IPS-20b (cell line): Measurements from ENCODE around the gene ARHGAP26.

Experiments used
- H3K27ac ChIP-seq: one replicate; pipeline ENCODE4 v1.5.1; 2013; ENCODE audit warnings: low read length
- H3K27me3 ChIP-seq: 2 replicates; pipeline ENCODE4 v1.6.1; 2013; ENCODE audit warnings: mild to moderate bottlenecking, low read length, inconsistent platforms; ENCODE audit not compliant: insufficient read depth
- H3K36me3 ChIP-seq: 2 replicates; pipeline ENCODE4 v1.6.1; 2013; ENCODE audit warnings: low read depth, mild to moderate bottlenecking, inconsistent platforms, low read length, moderate library complexity; ENCODE audit not compliant: insufficient read depth
- H3K4me1 ChIP-seq: 2 replicates; pipeline ENCODE4 v1.6.1; 2013; ENCODE audit warnings: mild to moderate bottlenecking, control low read depth, inconsistent platforms, low read length, moderate library complexity; ENCODE audit not compliant: insufficient read depth
- H3K4me3 ChIP-seq: 2 replicates; pipeline ENCODE4 v1.5.1; 2013; ENCODE audit warnings: mild to moderate bottlenecking, low read length, inconsistent platforms
- H3K9ac ChIP-seq: 2 replicates; pipeline ENCODE4 v1.6.1; 2013; ENCODE audit warnings: low read depth, mild to moderate bottlenecking, inconsistent platforms, low read length, moderate library complexity
- H3K9me3 ChIP-seq: 2 replicates; pipeline ENCODE4 v1.6.1; 2013; ENCODE audit warnings: mild to moderate bottlenecking, low read depth, low read length, inconsistent platforms; ENCODE audit not compliant: insufficient read depth

The ARHGAP26 gene, protein sequence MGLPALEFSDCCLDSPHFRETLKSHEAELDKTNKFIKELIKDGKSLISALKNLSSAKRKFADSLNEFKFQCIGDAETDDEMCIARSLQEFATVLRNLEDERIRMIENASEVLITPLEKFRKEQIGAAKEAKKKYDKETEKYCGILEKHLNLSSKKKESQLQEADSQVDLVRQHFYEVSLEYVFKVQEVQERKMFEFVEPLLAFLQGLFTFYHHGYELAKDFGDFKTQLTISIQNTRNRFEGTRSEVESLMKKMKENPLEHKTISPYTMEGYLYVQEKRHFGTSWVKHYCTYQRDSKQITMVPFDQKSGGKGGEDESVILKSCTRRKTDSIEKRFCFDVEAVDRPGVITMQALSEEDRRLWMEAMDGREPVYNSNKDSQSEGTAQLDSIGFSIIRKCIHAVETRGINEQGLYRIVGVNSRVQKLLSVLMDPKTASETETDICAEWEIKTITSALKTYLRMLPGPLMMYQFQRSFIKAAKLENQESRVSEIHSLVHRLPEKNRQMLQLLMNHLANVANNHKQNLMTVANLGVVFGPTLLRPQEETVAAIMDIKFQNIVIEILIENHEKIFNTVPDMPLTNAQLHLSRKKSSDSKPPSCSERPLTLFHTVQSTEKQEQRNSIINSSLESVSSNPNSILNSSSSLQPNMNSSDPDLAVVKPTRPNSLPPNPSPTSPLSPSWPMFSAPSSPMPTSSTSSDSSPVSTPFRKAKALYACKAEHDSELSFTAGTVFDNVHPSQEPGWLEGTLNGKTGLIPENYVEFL

DNA sequence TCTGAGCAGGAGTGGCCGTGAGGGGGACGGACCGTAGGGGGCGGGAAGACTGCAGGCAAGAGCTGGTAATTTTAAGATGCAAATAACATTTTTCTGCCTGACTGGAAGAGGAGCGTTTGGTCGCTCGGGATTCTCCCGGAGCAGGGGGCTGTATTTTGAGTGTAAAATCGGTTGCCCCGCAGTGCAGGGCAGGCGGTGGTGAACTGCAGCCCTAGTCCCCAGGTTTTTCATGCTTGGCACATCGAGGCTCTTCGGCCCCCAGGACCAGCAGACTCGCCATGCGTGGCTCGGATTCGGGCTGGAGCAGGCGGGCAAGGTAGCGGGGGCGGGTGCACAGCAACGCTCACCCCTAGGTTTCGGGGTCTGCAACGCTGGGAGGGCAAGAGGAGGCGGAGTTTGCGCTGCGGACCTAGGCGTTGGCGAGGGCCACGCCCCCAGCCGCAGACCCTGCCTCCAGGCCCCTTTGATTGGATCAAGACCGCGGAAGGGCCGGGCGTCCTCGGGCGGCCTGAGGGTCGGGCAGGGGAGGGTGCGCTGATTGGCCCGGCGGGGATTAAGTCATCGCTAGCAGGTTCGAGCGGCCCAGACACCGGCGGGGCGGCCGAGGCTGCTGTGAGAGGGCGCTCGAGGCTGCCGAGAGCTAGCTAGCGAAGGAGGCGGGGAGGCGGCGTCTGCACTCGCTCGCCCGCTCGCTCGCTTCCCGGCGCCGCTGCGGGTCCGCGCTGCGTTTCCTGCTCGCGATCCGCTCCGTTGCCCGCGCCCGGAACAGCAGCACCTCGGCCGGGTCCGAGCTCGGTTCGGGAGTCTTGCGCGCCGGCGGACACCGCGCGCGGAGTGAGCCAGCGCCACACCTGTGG, at the start of gene ARHGAP26:
Gene ARHGAP26 (plus strand): TSS at position 585 of the 857 bp plus-strand sequence. CDS start 385 bp downstream, outside the sequence.
- H3K4me1 ChIP-seq = peaks cover 4% of the 10 kb centered on the region; the same call in 1 of the 2 replicates
- H3K36me3 ChIP-seq = no peaks in the 10 kb centered on the region
- no peaks in the 10 kb centered on the region for H3K9me3 ChIP-seq
- peak within 1 kb of the TSS; percentile 75; the same call in 1 of the 2 replicates for H3K9ac ChIP-seq
- H3K4me3 ChIP-seq = peak within 1 kb of the TSS; percentile 88
- peaks cover 32% of the 10 kb centered on the region for H3K27me3 ChIP-seq
- no peak within 1 kb of the TSS for H3K27ac ChIP-seq

DNA sequence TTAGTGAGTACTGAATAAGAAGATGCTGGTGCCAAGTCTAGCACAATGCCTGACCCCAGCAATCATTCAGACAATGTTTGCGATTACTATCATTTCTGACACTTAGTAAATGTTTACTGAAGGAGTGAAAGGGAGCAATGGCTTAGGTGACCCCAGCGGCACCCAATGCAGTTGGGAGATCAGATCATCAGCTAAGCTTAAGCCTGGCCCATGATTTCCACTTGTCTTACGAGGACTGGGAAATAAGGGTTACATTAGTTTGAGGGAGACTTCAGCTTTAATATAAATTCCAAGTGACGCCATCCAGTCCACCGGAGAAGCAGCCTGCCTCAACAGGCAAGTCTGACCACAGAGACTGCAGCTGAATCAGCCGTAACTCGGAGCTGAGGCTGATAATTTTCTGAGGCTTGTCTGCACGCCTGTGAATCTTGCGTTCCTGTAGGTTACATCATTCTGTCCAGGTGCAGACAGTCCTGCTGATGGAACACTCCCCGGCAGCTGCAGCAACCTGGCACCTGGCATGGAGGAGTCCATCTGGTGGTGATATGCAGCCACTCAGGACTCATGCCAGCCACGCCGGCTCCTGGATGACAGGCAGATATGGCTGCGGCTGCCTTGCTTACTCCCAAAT, 49.4 kb upstream of the ARHGAP26 start:
- Histone ChIP-seq H3K27me3 (no peaks in the 10 kb centered on the region), H3K9ac (no peak overlapping the region), H3K4me3 (no peak overlapping the region), H3K36me3 (no peaks in the 10 kb centered on the region), H3K9me3 (no peaks in the 10 kb centered on the region), H3K27ac (no peak overlapping the region), H3K4me1 (peaks cover 10% of the 10 kb centered on the region; the same call in 1 of the 2 replicates)

DNA sequence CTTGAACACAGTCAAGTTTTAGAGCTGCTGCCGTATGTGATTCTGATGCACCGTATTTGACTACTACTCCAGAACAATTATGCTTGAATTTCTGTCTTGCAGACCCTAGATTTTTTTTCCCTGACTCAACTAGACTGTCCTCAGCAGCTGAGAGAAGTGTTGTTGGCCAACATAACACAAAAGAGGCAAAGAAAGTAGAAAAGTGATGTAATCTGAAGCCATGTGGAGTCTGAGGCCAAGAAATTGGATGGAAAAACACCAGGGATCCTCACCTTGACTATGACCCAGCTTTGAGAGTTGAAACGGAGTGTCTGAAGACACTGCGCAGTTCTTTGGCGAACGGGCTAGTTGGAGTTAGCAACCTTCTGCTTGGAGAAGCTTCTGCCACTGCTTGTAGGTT, 48.0 kb upstream of the ARHGAP26 start:
- no peak overlapping the region for H3K4me3 ChIP-seq
- H3K9ac ChIP-seq = no peak overlapping the region
- H3K36me3 ChIP-seq = no peaks in the 10 kb centered on the region
- peaks cover 8% of the 10 kb centered on the region; the same call in 1 of the 2 replicates for H3K4me1 ChIP-seq
- H3K27ac ChIP-seq = no peak overlapping the region
- no peaks in the 10 kb centered on the region for H3K27me3 ChIP-seq
- H3K9me3 ChIP-seq = no peaks in the 10 kb centered on the region

DNA sequence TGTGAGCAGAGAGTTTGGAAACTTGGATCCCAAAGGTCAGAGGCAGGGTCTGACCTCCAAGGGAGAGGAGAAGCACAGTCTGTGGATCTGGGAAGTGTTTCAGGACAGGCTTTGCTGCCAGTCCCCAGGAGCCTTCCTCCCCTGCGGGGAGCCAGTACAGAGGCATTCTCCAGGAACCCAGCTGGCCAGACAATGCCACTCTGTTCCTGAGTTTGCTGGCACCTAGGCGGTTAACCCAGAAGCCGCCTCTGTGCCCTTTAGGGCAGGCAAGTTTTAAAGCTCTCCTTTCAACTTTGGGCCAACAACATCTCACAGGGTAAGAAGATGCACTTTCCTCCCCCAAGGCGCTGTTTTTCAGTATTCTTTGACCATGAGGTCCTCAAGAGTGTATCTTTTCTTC, 47.3 kb upstream of the ARHGAP26 start:
- no peaks in the 10 kb centered on the region for H3K9me3 ChIP-seq
- no peaks in the 10 kb centered on the region for H3K36me3 ChIP-seq
- no peak overlapping the region for H3K9ac ChIP-seq
- peaks cover 3% of the 10 kb centered on the region; the same call in 1 of the 2 replicates for H3K4me1 ChIP-seq
- no peaks in the 10 kb centered on the region for H3K27me3 ChIP-seq
- H3K4me3 ChIP-seq = no peak overlapping the region
- H3K27ac ChIP-seq = no peak overlapping the region

DNA sequence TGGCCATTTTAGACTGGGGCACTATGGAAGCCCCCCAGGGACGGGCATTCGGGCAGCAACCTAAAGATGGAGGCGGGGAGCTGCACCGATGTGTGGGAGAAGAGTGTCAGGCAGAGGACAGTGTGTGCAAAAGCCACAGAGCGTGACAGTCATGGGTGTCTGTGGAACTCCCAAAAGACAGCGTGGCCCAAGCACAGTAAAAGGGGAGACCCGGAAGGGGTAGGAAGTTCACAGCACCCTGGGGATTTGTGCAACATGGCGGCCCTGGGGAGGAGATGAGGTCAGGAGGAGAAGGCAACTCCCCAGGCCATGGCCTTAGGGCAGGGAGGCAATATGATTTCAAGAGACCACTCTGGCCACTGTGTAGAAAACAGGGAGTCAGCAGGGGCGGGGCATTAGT, 45.4 kb upstream of the ARHGAP26 start:
- no peak overlapping the region for H3K9ac ChIP-seq
- H3K9me3 ChIP-seq = no peaks in the 10 kb centered on the region
- H3K4me1 ChIP-seq = no peaks in the 10 kb centered on the region
- H3K27ac ChIP-seq = no peak overlapping the region
- no peaks in the 10 kb centered on the region for H3K36me3 ChIP-seq
- H3K4me3 ChIP-seq = no peak overlapping the region
- no peaks in the 10 kb centered on the region for H3K27me3 ChIP-seq

DNA sequence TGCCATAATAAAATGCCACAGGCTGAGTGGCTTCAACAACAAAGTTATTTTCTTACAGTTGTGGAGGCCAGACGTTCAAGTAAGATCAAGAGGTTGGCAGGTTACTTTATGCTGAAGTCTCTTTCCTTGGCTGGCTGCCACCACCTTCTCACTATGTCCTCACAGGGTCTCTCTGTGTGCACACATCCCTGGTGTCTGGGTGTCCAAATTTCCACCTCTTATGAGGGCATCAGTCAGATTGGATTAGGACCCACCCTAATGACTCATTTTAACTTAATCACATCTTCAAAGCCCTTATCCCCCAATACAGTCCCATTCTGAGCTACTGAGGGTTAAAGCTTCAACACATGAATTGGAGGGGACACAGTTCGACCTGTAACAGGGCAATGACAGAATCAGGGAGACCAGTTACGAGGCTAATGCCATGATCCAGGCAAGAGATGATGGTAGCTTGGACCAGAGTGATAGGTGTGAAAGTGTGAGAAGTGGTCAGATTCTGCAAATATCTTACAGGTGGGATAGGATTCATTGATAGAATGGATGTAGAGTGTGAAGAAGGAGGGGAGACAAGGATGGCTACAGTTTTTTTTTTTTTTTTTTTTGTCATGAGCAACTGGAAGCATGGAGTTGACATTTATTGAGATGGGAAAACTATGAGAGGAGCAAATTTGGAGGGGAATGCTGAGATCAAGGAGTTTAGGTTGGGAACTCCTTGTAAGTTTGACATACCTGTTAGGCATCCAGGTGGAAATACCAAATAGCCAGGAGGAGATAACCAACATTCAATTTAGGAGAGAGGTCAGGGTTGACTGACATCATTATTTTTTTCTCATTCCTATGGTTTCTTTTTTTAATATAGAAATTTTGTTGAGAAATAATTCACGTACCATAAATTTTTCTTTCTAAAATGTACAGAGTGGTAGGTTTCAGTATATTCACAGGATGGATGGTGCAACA, 44.7 kb upstream of the ARHGAP26 start:
- no peak overlapping the region for H3K9ac ChIP-seq
- H3K27ac ChIP-seq = no peak overlapping the region
- H3K4me1 ChIP-seq = no peaks in the 10 kb centered on the region
- H3K9me3 ChIP-seq = no peaks in the 10 kb centered on the region
- no peaks in the 10 kb centered on the region for H3K27me3 ChIP-seq
- no peaks in the 10 kb centered on the region for H3K36me3 ChIP-seq
- no peak overlapping the region for H3K4me3 ChIP-seq

DNA sequence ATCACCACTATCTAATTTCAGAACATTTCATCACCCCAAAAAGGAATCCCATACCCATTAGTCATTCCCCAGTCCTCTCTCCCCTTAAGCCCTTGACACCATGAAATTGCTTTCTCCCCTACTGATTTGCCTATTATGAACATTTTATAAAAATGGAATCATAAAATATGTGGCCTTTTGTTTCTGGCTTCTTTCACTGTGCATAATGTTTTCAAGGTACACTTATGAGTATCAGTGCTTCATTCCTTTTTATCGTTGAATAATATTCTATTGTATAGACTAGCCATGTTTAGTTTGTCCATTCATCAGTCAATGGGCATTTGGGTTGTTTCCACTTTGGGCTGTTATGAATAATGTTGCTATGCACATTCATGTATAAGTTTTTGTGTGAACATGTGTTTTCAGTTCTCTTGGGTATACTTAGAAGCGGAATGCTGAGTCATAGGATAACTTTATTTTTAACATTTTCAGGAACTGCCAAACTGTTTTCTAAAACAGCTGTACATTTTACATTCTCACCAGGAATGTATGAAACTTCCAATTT, 43.9 kb upstream of the ARHGAP26 start:
- H3K4me1 ChIP-seq = no peaks in the 10 kb centered on the region
- H3K9me3 ChIP-seq = no peaks in the 10 kb centered on the region
- no peaks in the 10 kb centered on the region for H3K27me3 ChIP-seq
- no peaks in the 10 kb centered on the region for H3K36me3 ChIP-seq
- H3K27ac ChIP-seq = no peak overlapping the region
- no peak overlapping the region for H3K9ac ChIP-seq
- no peak overlapping the region for H3K4me3 ChIP-seq

DNA sequence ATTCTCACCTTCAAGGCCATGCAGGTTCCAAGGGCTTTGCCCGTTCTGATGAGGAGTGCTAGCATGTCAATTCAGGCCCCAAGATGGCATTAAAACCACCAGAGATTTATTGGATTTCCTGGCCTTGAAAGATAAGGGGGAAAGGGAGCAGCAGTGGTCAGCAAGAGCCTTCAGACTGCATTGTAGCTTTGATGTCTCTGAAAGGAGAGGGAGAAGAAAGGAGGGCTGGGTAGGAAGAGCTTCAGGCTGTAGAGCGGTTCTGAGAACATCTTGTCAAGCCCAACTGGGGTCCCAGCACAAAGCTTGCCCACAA, 42.5 kb upstream of the ARHGAP26 start:
- Histone ChIP-seq H3K9ac (no peak overlapping the region), H3K4me1 (no peaks in the 10 kb centered on the region), H3K27ac (no peak overlapping the region), H3K4me3 (no peak overlapping the region), H3K36me3 (no peaks in the 10 kb centered on the region), H3K27me3 (no peaks in the 10 kb centered on the region), H3K9me3 (no peaks in the 10 kb centered on the region)

DNA sequence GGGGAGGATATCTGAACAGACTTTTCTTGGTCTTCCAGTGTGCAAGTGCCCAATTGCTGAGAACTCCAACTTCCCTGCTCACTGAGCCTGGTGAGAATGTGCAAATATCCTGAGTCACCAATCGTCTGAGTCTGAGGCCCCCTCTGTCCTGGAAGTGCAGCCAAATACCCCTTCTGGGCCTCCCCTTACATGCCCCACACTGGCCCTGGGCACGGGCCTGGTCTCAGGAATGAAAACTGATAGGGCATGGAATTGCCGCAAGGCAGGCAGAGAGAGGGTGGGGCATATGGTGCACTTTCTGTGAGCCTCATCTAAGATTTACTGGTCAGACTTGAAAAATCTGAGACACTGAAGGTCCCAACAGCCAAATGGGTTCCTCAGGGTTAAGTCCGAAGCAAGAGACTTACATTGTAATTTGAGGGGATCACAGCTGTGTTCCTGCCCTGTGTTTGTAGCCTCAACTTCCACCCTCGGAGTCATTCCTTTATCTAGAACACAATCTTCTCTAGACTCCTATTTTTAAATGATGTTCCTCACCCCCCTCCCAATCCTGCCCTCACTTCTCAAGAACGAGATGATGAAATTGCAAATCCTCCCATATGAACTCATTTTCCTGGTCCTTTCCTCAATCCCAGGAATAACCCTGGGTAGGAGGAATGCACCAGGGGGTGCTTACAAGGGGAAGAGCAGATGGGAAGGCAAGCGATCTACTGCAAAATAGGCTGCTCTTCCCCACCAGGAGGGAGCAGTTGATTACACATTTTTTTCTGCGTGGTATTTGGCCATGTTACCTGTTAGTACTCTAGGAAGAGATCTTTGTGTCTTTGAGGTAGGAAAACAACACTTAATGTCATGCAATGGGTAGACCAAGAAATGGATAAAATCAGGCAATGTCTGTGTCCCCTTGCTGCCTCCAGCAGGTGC, 34.6 kb upstream of the ARHGAP26 start:
- Histone ChIP-seq H3K4me3 (no peak overlapping the region), H3K4me1 (no peaks in the 10 kb centered on the region), H3K36me3 (no peaks in the 10 kb centered on the region), H3K9me3 (no peaks in the 10 kb centered on the region), H3K9ac (no peak overlapping the region), H3K27ac (no peak overlapping the region), H3K27me3 (no peaks in the 10 kb centered on the region)

DNA sequence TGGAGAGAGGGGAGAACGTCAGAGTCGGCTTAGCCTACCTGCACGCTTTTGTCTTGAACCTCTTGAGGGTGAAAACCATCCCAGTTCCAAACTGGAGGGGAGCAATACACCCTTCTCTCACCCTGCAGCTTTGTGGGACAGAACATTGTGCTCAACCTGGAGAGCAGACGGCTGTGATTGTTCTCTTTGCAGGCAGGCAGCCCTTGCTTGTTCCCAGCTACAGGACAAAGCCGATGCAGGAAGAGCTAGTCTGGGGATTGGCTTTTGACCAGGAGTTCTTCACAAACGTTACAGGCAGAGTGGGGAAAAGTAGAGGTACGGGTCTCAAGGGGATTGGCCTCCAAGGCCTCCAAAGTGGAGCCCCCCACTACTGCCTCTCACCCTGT, 33.9 kb upstream of the ARHGAP26 start:
- Histone ChIP-seq H3K27ac (no peak overlapping the region), H3K36me3 (no peaks in the 10 kb centered on the region), H3K4me3 (no peak overlapping the region), H3K9me3 (no peaks in the 10 kb centered on the region), H3K4me1 (no peaks in the 10 kb centered on the region), H3K27me3 (no peaks in the 10 kb centered on the region), H3K9ac (no peak overlapping the region)
